HL-60/S4 treated with phorbol 12-myristate 13-acetate at 8.2 ng/mL for 4 days and 3 days (cell line): ENCODE data around the gene AKAP10.
"Not testable (repeated sequence)": the region's sequence is repeated elsewhere in the genome, so short reads cannot be mapped to it uniquely, and the experiment has no call there.

Source experiments
- in situ Hi-C: fragments of 300-500 bp; cut with MboI; formaldehyde crosslinking; loops from 2 replicates; pipeline ENCODE4 v1.15.0; 2022; ENCODE audit warnings: low sequenced_read_pairs

AKAP10 gene

DNA sequence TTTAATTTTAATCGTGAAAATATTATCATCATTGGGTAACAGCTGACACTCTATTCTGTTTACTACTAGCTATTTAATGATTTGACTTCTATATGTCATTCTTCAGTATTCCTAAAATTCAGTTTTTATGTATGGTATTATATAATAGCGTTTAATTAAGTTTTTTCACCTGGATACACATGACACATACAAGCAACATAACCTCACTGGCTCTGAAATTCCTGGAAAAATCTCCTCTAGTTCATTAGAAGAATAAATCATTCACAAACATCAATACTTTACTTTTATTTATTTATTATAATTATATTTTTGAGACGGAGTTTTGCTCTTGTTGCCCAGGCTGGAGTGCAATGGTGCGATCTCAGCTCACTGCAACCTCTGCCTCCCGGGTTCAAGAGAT, 44.0 kb downstream of the AKAP10 start:
- in situ Hi-C loops: no loop called here

DNA sequence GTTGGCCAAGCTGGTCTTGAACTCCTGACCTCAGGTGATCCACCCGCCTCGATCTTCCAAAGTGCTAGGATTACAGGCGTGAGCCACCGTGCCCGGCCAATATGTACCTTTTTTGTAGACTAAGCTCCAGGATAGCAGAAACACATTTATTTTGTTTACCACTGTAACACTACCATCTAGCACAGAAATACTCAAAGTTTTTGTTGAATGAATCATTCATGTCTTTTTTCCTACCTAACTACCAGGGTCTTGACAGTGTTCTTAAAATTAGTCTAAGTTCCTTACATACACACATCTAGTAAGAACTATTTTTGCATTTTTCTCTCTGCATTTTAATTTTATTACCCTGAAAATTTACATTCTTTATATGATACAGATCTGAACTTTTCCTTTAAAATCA, 44.4 kb downstream of the AKAP10 start:
- in situ Hi-C loops: no loop called here

DNA sequence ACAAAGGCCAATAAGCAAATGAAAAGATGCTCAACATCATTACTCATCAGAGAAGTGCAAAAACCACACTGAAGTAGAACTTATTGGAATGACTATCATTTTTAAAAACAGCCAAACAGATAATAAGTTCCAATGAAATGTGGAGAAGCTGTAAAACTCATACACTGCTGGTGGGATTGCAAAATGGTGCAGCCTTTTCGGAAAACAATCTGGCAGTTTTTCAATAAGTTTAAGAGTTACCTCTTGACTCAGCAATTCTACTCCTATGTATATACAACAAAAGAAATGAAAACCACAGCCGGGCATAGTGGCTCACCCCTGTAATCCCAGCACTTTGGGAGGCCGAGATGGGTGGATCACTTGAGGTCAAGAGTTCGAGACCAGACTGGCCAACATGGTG, 49.3 kb downstream of the AKAP10 start:
- in situ Hi-C loops: no loop called here

DNA sequence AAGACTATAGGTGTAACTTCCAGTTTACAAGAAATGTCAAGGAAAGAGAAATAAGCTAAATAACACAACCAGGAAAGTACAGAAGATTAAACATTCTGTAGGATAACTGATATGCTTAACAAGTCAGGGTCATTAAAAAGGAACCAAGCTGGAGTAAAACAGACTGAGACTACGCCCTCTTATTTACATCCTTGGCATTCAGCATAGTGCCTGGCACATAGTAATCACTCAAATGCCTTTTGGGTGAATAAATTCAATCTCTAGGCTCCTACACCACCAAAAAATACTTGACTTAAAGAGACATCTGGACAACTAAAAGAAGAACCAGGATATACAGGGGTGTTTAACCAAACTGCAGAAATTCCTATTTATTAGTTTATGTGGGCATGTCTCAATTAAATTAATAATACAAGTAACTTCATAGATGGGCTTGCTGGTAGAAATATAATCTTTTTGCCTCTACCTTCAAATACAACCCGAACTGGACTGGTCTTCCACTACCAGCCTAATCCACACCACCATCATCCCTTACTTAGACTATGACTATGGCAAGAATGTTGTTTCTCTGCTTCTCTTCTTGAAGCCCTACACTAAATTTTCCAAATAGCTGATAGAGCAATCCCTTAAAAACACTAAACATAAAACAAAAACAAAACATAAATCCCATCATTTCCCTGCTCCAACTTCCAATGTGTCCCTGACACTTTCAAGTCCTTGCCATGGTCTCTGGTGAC, 62.2 kb downstream of the AKAP10 start:
- in situ Hi-C loops: no loop called here

DNA sequence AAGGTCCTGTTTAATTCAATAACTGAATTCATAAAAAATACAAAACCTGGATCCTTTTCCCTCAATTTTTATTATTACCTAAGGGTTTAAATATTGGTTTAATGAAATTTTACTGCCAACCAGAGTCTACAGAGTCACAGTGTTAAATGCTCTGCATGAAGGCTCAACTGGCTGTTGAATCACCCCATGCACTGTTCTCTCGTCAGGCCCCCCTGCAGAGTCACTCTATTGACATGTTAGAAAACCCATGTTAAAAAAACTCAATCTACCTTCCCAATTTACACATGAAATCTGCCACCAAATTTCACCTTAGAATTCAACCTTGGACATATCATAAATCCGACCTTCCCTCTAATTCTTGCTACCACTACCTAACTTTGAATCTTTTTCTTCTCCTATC, 66.6 kb downstream of the AKAP10 start:
- in situ Hi-C loops: no loop called here

DNA sequence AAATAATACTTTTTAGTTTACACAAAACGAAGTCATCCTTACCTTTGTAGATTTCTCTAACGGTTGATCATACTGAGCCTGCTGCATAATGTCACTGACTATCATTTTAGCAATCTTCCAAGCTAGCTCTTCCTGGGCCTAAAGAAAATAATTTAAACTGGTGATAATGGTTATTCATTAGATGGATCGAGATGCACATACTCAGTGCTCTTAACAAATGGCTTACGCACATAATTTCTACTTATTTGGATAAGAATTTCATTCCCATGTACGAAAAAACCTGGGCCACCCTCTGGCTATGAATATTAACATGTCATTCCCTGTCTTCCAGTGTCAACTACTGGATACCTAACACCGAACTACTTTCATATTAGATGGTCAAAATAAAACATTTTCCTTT, 68.5 kb downstream of the AKAP10 start:
- in situ Hi-C loops: no loop called here

DNA sequence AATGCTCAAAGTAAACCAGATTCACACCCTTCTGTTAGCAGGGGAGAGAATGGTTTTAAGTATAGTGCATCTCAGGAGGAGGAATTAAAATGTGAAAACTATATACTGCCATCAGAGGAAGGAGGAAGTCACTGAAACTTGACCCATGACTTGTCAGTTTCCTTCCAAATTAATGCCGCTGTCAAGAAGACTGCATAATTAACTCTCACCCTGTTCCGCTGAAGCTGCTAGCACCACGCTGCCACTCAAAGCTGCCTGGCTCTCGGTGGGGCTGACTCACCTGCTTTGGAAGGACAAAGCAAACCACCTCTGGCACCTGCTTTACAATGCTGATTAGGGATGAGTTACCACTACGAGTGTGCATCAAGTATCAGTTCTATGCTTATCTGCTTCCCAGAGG, 72.1 kb downstream of the AKAP10 start:
- in situ Hi-C loops: no loop called here

DNA sequence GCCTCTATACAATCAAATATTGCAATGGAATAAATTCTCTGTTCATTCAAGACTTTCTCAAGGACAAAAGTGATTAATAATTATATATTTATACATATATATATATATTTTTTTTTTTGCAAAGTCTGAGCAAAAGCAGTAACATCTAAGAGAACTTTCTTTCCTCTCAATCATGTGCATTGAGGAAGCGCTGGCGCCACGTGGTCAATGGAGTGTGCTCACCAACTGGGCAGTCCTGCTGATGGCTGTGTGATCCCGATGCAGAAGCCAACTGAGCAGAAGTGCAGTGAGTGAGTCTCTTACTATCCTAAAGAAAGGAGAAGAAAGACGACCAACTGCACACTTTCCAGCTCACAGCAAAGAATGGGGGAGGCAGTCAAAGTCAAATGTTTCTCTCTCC, 72.7 kb downstream of the AKAP10 start:
- in situ Hi-C loops: no loop called here

DNA sequence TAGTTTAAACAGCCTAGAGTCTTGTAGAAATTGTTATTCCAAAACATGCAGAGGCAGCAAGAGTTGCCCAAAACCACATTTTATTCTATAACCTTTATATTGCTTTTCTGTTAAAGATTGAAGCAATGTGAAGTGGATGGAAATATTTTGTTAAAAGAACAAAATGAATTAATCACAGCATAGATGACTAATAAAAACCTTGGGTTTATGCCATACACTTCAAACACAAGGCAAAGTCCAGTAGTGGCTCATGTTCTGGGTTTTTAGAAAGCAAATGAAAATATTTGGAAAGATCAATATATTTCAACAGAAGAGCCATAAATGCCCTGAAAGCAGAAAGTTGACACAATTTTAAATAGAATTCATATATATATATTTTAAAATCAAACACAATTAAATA, 73.2 kb downstream of the AKAP10 start:
- in situ Hi-C loops: no loop called here

DNA sequence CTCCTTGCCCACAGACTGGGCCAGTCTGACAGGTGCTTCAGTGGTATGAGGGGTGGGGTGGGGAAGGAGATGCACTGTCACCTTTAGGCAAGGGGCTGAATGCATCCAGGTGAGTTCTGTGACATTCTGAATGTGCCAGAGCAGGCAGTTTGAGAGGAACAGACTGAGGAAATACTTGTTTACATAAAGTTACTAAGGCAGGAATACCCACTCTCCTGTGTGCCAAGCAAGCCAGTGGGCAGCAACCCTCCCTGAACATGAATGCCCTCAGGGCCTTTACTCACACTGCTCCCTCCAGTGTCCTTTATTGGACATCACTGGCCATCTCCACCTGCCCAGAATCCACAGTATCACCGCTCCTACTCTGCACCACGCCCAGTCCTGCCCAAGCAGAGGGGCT, 76.8 kb downstream of the AKAP10 start:
- in situ Hi-C loops: no loop called here

DNA sequence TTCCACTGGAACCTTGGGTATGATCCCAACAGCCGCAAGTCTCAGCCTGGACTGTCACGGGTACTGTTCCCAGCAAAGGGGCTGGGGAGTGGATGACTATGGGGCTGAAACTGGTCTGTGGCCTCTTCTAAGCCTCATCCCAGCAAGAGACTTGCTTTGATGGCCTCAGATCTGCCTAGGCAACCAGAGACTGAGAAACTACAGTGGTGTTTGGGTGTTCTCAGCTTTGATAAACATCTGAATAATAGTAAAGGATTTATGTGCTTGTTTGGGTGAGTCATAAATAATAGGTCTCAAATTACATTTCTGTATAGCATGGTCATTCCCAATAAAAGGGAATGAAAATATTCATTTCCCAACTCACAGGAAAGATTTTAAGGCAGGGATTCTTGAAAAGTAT, 79.7 kb downstream of the AKAP10 start:
- in situ Hi-C loops: no loop called here

DNA sequence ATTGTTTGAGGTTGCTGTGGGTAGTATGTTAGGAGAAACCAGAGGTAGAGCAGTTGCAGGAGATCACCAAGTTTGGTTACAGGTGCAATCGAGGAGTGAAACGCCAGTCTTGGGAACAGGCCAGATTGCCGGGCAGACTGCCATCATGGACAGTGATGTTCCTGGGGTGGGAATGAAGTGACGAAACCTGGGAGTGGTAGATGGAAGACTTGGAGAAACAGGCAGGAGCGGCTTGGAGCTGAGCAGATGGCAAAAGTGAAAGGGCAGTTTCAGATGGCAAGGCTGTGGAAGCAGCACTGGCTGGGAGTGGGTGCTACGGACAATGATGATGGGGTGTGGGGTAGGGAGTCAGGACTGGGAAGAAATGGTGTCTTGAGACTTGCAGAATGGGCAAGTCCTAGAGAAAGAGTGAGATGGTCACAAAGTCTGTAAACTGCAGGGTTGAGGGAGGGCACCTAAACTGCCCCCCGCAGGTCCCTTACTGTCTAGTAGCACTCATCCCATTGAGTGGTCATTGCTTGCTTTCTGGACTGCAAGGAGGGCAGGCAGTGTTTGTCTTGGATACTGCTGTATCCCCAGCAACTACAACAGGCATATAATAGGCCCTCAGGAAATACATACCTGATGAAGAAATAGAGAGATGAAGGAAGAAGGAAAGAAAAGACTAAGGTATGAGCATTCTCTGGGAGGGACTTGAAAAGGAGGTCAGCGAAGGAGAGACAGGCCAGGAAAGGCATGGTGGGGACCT, 80.4 kb downstream of the AKAP10 start:
- in situ Hi-C loops: no loop called here

DNA sequence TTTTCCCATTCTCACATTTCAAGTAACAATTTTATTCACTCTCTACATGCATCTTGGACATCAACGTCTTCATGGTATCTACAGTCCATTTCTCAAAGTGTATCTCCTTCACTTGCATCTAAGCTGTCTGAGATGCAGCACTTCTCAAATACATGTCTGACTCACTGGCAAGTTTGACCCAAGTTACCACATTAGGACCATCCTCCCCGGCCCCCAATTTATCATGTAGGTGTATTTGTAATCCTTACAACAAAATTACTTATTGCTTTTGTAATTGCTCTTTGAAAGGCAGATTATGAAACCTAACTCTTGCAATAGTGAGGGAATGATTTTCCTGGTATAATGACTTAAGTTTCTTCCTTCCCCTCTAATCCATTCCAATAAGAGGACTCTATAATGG, 80.9 kb downstream of the AKAP10 start:
- in situ Hi-C loops: no loop called here

DNA sequence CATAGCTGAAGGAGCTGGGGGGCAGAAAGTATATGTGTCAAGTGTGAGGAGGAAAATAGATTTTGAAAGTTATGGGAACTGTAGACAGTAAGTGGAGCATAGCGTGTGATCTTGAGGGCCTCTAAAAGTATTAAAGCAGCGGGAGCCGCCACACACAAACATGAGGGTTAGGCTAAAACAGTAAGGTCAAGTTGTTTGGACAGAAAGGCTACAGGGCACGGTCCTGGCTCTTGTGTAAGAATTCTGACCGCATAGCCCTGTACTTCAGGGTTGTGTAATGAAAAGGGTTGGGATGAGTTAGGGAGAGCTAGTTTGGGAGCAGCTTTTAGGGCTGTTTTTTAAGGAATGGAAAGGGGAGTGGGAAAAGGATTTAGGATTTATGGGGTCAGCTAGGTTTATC, 87.1 kb downstream of the AKAP10 start:
- in situ Hi-C loops: not testable (repeated sequence)

DNA sequence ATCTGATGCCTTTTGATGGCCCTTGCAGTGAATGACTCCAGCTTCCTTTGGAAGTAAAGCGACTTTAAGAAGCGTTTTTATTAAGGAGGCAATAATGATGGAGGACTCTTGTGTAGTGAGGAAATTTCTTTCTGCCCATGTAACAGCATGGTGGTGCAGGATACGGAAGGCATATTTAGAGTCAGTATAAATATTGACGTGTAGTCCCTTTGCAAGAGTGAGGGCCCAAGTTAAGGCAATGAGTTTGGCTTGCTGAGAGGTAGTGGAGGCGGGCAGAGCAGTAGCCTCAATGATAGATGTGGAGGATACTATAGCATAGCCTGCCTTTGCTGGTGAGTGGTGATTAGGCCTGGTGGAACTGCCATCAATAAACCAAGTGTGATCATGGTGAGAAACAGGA, 87.6 kb downstream of the AKAP10 start:
- in situ Hi-C loops: not testable (repeated sequence)

DNA sequence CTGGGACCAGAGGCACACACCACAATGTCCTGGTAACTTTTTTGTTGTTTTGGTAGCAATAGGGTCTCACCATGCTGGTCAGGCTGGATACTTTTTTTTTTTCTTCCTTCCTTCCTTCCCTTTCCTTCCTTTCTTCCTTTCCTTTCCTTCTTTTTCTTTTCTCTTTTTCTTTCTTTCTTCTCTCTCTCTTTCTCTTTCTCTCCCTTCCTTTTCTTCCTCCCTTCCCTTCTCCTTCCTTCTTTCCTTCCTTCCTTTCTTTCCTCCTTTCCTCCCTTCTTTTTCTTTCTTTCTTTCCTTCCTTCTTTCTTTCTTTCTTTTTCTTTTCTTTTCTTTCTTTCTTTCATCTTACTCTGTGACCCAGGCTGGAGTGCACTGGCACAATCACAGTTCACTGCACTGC, 91.5 kb downstream of the AKAP10 start:
- in situ Hi-C loops: no loop called here

DNA sequence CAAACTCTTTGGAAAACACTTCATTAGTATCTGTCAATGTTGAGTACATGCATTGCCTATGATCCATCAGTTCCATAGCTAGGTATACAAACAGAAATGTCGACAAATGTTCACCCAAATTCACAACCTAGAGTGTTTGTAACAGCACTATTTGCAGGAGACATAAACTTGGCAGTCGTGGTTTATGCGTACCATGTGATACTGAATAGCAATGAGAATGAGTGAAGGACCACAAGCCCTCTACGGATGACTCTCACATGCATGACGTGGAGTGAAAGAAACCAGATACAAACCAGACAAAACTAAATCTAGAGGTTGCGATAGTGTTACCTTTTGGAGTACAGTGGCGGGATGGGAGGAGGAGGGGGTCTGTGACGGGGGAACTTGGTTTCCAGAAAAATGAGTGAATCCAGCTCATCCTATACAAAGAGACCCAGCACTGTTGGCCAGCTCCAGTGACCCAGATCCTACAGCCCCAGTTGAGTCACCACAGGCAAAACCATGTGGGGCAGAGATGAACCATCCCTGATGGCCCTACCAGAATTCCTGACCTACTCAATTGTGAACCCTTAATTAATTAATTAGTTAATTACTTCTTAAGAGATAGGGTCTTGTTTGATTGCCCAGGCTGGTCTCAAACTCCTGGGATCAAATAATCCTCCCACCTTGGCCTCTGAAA, 94.0 kb downstream of the AKAP10 start:
- in situ Hi-C loops: no loop called here

DNA sequence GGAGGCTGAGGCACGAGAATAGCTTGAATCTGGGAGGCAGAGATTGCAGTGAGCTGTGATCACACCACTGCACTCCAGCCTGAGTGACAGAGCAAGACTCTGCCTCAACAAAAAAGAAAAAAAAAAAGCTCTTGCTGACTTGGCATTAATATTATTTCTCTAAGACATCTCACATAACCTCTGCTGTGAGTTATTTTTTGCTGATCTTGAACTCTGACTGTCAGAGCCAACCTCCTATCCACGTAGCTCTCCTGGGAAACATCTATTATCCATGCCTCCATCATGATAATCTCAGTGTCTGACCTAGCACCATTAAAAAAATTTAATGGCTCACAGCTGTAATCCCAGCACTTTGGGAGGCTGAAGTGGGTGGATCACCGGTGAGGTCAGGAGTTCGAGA, 97.2 kb downstream of the AKAP10 start:
- in situ Hi-C loops: no loop called here

DNA sequence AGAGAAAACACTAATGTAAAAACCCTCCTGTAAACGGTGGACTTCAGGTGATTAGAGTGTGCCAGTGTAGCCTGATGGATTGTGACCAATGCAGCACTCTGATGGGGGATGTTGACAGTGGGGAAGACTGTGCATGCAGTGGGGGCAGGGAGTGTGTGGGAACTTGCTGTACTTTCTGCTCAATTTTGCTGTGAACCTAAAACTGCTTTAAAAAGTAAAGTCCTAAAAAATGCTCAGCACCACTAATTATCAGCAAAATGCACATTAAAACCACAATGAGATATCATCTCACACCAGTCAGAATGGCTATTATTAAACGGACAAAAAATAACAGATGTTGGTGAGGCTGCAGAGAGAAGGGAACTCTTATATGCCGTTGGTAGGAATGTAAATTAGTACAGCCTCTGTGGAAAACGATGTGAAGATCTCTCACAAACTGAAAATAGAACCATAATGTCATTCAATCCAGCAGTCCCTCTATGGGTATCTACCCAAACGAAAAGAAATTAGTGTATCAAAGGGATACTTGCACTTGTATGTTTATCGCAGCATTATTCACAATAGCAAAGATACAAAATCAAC, 100.2 kb downstream of the AKAP10 start:
- in situ Hi-C loops: no loop called here

DNA sequence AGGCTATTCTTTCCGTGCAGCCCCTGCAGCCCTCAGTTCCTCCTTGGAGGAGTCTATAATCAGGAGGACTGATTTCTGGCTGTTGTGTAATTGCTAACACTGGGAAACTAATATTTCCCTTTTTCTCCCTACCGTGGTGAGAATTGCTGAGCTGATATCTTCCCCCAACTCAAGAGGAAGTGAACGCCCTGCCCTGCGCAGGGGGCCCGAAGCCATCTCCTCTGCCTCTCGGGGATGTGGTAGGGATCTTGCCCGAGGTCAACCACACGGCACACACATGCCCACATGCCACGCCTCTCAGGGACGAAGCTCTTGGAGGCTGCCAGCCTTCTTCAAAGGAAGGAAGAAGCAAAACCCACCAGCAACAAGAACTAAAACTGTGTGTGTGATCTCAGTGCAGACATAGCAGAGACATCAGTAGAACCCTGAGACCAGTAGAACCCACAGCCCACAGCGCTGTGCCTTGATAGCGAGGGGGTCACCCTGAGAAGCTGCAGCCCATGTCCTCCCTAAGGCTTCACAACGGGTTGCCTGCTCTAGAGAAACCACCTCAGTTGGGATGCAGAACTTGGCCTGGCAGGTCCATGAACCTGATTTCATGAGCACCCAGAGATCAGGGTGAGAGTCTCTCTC, 101.0 kb downstream of the AKAP10 start:
- in situ Hi-C loops: no loop called here

DNA sequence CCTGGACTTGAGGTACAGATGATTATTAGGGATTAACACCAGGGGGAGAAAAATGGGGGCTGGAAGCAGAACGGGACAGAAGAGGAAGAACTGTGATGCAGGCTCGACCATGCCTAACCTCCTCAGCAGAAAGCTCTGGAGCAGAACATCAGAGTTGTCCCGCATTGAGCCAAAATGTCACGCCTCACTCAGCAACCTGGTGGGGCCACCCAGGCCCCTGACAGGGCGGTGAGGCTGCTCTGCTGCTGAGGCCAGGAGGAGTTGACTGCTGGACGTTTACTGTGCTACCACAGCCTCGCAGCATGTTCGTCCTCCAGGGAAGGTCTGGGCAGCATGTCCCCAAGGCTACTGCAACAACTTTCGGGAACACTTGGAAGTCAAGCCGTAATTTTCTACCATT, 103.4 kb downstream of the AKAP10 start:
- in situ Hi-C loops: no loop called here
